IPS DF 6.9 (cell line): ENCODE results near the gene RANBP3L.
"Not testable (repeated sequence)": the region's sequence is repeated elsewhere in the genome, so short reads cannot be mapped to it uniquely, and the experiment has no call there.

Source experiments
- DNase-seq: peaks from one replicate; pipeline ENCODE4 v3.0.0-alpha.2; 2013; ENCODE audit warnings: low read depth, low spot score
- H3K27ac ChIP-seq: one replicate; pipeline ENCODE4 v1.5.1; 2013; ENCODE audit warnings: low read length, control low read depth
- H3K27me3 ChIP-seq: 2 replicates; pipeline ENCODE4 v1.6.1; 2013; ENCODE audit warnings: mild to moderate bottlenecking, low read length; ENCODE audit not compliant: control insufficient read depth, insufficient read depth
- H3K36me3 ChIP-seq: 2 replicates; pipeline ENCODE4 v1.6.1; 2013; ENCODE audit warnings: low read length; ENCODE audit not compliant: control insufficient read depth, insufficient read depth
- H3K4me1 ChIP-seq: 2 replicates; pipeline ENCODE4 v1.6.1; 2013; ENCODE audit warnings: low read length; ENCODE audit not compliant: control insufficient read depth, insufficient read depth
- H3K4me3 ChIP-seq: 2 replicates; pipeline ENCODE4 v1.5.1; 2013; ENCODE audit warnings: mild to moderate bottlenecking, low read length
- H3K9me3 ChIP-seq: 2 replicates; pipeline ENCODE4 v1.6.1; 2013; ENCODE audit warnings: low read length, inconsistent platforms; ENCODE audit not compliant: control insufficient read depth, insufficient read depth
- WGBS: extraction: QIAGEN DNeasy Blood & Tissue Kit; methylation state at CpG from one replicate; pipeline ENCODE4 v1.1.7; 2013; ENCODE audit warnings: mixed read lengths, missing lambda C conversion rate; ENCODE audit not compliant: insufficient read length, insufficient coverage; 5-methylcytosine and 5-hydroxymethylcytosine counted together

Gene RANBP3L

GRCh38 chr5:36285837-36286615 lies 15.7 kb downstream of the RANBP3L start:
- Histone ChIP-seq H3K9me3 (no peaks in the 10 kb centered on the region), H3K27me3 (no peaks in the 10 kb centered on the region), H3K27ac (no peak overlapping the region), H3K36me3 (no peaks in the 10 kb centered on the region), H3K4me1 (no peaks in the 10 kb centered on the region), H3K4me3 (no peak overlapping the region)
- WGBS = no CpG with 5 or more reads among the region's 2 CpGs
- DNase-seq = no peak

GRCh38 chr5:36283775-36284174 lies 17.9 kb downstream of the RANBP3L start:
- WGBS = no CpG with 5 or more reads among the region's 3 CpGs
- not testable (repeated sequence) for DNase-seq, H3K36me3 ChIP-seq, H3K4me1 ChIP-seq, H3K27me3 ChIP-seq, H3K27ac ChIP-seq, H3K9me3 ChIP-seq, H3K4me3 ChIP-seq

GRCh38 chr5:36281626-36282025 lies 20.1 kb downstream of the RANBP3L start:
- H3K36me3 ChIP-seq = no peaks in the 10 kb centered on the region
- H3K27me3 ChIP-seq = no peaks in the 10 kb centered on the region
- H3K4me3 ChIP-seq = no peak overlapping the region
- no peak for DNase-seq
- H3K9me3 ChIP-seq = no peaks in the 10 kb centered on the region
- no CpG with 5 or more reads among the region's 2 CpGs for WGBS
- no peak overlapping the region for H3K27ac ChIP-seq
- H3K4me1 ChIP-seq = no peaks in the 10 kb centered on the region

GRCh38 chr5:36279054-36279698 lies 22.5 kb downstream of the RANBP3L start:
- DNase-seq = no peak

GRCh38 chr5:36277521-36278176 lies 24.1 kb downstream of the RANBP3L start:
- no CpG with 5 or more reads among the region's 5 CpGs for WGBS
- Histone ChIP-seq H3K9me3 (no peaks in the 10 kb centered on the region), H3K36me3 (no peaks in the 10 kb centered on the region), H3K4me1 (no peaks in the 10 kb centered on the region), H3K27me3 (no peaks in the 10 kb centered on the region), H3K27ac (no peak overlapping the region), H3K4me3 (no peak overlapping the region)
- no peak for DNase-seq

More at GRCh38 chr5:36279054-36279698, 22.5 kb downstream of the RANBP3L start:
- H3K27me3 ChIP-seq = no peaks in the 10 kb centered on the region
- no peak overlapping the region for H3K4me3 ChIP-seq
- H3K27ac ChIP-seq = no peak overlapping the region
- WGBS = no CpG with 5 or more reads among the region's 3 CpGs
- no peaks in the 10 kb centered on the region for H3K36me3 ChIP-seq
- no peaks in the 10 kb centered on the region for H3K4me1 ChIP-seq
- H3K9me3 ChIP-seq = no peaks in the 10 kb centered on the region

GRCh38 chr5:36276864-36277263 lies 24.8 kb downstream of the RANBP3L start:
- no peak overlapping the region for H3K27ac ChIP-seq
- H3K9me3 ChIP-seq = no peaks in the 10 kb centered on the region
- H3K27me3 ChIP-seq = no peaks in the 10 kb centered on the region
- DNase-seq = no peak
- no peaks in the 10 kb centered on the region for H3K4me1 ChIP-seq
- H3K36me3 ChIP-seq = no peaks in the 10 kb centered on the region
- no peak overlapping the region for H3K4me3 ChIP-seq

- Histone ChIP-seq H3K4me3 (no peak overlapping the region), H3K36me3 (no peaks in the 10 kb centered on the region), H3K27ac (no peak overlapping the region), H3K4me1 (no peaks in the 10 kb centered on the region), H3K27me3 (no peaks in the 10 kb centered on the region), H3K9me3 (no peaks in the 10 kb centered on the region)
- no CpG with 5 or more reads among the region's 6 CpGs for WGBS
- DNase-seq = no peak
Observed at GRCh38 chr5:36273809-36274526, 27.7 kb downstream of the RANBP3L start.

- H3K36me3 ChIP-seq = no peaks in the 10 kb centered on the region
- H3K9me3 ChIP-seq = no peaks in the 10 kb centered on the region
- WGBS = no CpG with 5 or more reads among the region's 2 CpGs
- no peak overlapping the region for H3K27ac ChIP-seq
- H3K27me3 ChIP-seq = no peaks in the 10 kb centered on the region
- DNase-seq = no peak
- no peaks in the 10 kb centered on the region for H3K4me1 ChIP-seq
- H3K4me3 ChIP-seq = no peak overlapping the region
Observed at GRCh38 chr5:36272136-36272690, 29.5 kb downstream of the RANBP3L start.

GRCh38 chr5:36270876-36271575 lies 30.7 kb downstream of the RANBP3L start:
- no CpG with 5 or more reads among the region's 3 CpGs for WGBS
- Histone ChIP-seq H3K4me1 (no peaks in the 10 kb centered on the region), H3K9me3 (no peaks in the 10 kb centered on the region), H3K4me3 (no peak overlapping the region), H3K27ac (no peak overlapping the region), H3K27me3 (no peaks in the 10 kb centered on the region), H3K36me3 (no peaks in the 10 kb centered on the region)
- no peak for DNase-seq

GRCh38 chr5:36270175-36270574 lies 31.5 kb downstream of the RANBP3L start:
- no peaks in the 10 kb centered on the region for H3K9me3 ChIP-seq
- H3K27me3 ChIP-seq = no peaks in the 10 kb centered on the region
- no peak overlapping the region for H3K4me3 ChIP-seq
- no peak overlapping the region for H3K27ac ChIP-seq
- no peaks in the 10 kb centered on the region for H3K36me3 ChIP-seq
- WGBS = no CpG with 5 or more reads among the region's 3 CpGs
- H3K4me1 ChIP-seq = no peaks in the 10 kb centered on the region
- DNase-seq = no peak
